WTC11 (cell line): Measurements from ENCODE around the gene CCL16.

ENCODE experiments used
- CTCF ChIP-seq: fragments of 200-600 bp; IDR thresholded peaks from 2 replicates; pipeline ENCODE4 v1.8.0; 2022; ENCODE audit warnings: antibody characterized with exemption
- E2F4 ChIP-seq: sonication (generic); formaldehyde crosslinking; IDR thresholded peaks from 2 replicates; pipeline ENCODE4 v1.8.1; 2022; ENCODE audit warnings: low read depth, mild to moderate bottlenecking, moderate library complexity, missing genetic modification reagents, borderline replicate concordance
- FOXJ3 ChIP-seq: sonication (generic); formaldehyde crosslinking; IDR thresholded peaks from 2 replicates; pipeline ENCODE4 v1.9.0; 2021; ENCODE audit warnings: missing genetic modification reagents, mild to moderate bottlenecking, borderline replicate concordance
- KAT7 ChIP-seq: sonication (generic); formaldehyde crosslinking; IDR thresholded peaks from 2 replicates; pipeline ENCODE4 v1.8.1; 2023; ENCODE audit warnings: missing genetic modification reagents, mild to moderate bottlenecking, borderline replicate concordance
- MAX ChIP-seq: sonication (generic); formaldehyde crosslinking; IDR thresholded peaks from 2 replicates; pipeline ENCODE4 v1.8.0; 2022; ENCODE audit warnings: mild to moderate bottlenecking, missing genetic modification reagents
- MLX ChIP-seq: sonication (generic); formaldehyde crosslinking; IDR thresholded peaks from 2 replicates; pipeline ENCODE4 v1.8.1; 2023; ENCODE audit warnings: mild to moderate bottlenecking, missing genetic modification reagents, moderate library complexity
- NR2C2 ChIP-seq: sonication (generic); formaldehyde crosslinking; IDR thresholded peaks from 2 replicates; pipeline ENCODE4 v1.8.0; 2022; ENCODE audit warnings: mild to moderate bottlenecking, missing genetic modification reagents
- SMAD3 ChIP-seq: sonication (generic); formaldehyde crosslinking; IDR thresholded peaks from 2 replicates; pipeline ENCODE4 v1.8.0; 2022; ENCODE audit warnings: missing genetic modification reagents, mild to moderate bottlenecking, borderline replicate concordance
- SP1 ChIP-seq: sonication (generic); formaldehyde crosslinking; conservative IDR thresholded peaks from 2 replicates; pipeline ENCODE4 v1.8.1; 2022; ENCODE audit warnings: missing genetic modification reagents
- TCF7 ChIP-seq: sonication (generic); formaldehyde crosslinking; IDR thresholded peaks from 2 replicates; pipeline ENCODE4 v1.8.0; 2022; ENCODE audit warnings: mild to moderate bottlenecking, low read depth, missing genetic modification reagents, moderate library complexity
- TEAD4 ChIP-seq: sonication (generic); formaldehyde crosslinking; IDR thresholded peaks from 2 replicates; pipeline ENCODE4 v1.8.0; 2022; ENCODE audit warnings: mild to moderate bottlenecking, missing genetic modification reagents
- ZNF232 ChIP-seq: sonication (generic); formaldehyde crosslinking; IDR thresholded peaks from 2 replicates; pipeline ENCODE4 v1.8.0; 2022; ENCODE audit warnings: mild to moderate bottlenecking, missing genetic modification reagents
- ZNF263 ChIP-seq: sonication (generic); formaldehyde crosslinking; IDR thresholded peaks from 2 replicates; pipeline ENCODE4 v1.8.1; 2022; ENCODE audit warnings: low read depth, mild to moderate bottlenecking, moderate library complexity, missing genetic modification reagents

GRCh38 chr17:36024106-36024869 lies 43.0 kb upstream of the CCL16 start:
- TF ChIP-seq CTCF (no peak), TEAD4 (CRISPR knock-in tag) (no peak), SP1 (no peak), E2F4 (CRISPR knock-in tag) (no peak), SMAD3 (CRISPR knock-in tag) (no peak), TCF7 (CRISPR knock-in tag) (no peak), ZNF232 (no peak), KAT7 (CRISPR knock-in tag) (no peak), MAX (CRISPR knock-in tag) (no peak), MLX (CRISPR knock-in tag) (no peak), ZNF263 (CRISPR knock-in tag) (no peak), NR2C2 (no peak), FOXJ3 (CRISPR knock-in tag) (no peak)
